GM13976 (cell line): ENCODE measurements around the gene SHLD1.
"Not testable (repeated sequence)": the region's sequence is repeated elsewhere in the genome, so short reads cannot be mapped to it uniquely, and the experiment has no call there.

ENCODE experiments used
- DNase-seq: peaks from one replicate; pipeline ENCODE4 v3.0.0; 2012; ENCODE audit warnings: low spot score
- in situ Hi-C: fragments of 300-500 bp; cut with MboI; formaldehyde crosslinking; loops from one replicate; pipeline ENCODE4 v1.12.0; 2022; ENCODE audit warnings: low sequenced_read_pairs, mixed read lengths, inconsistent platforms; ENCODE audit not compliant: unreplicated experiment
- TF ChIP-seq, protein P1 (sequence below): IDR thresholded peaks from 2 replicates; pipeline ENCODE4 v1.5.1; 2012; ENCODE audit warnings: borderline replicate concordance, mild to moderate bottlenecking; ENCODE audit not compliant: insufficient read depth; ENCODE audit errors: extremely low read depth, missing control alignments, control extremely low read depth

SHLD1 gene

DNA sequence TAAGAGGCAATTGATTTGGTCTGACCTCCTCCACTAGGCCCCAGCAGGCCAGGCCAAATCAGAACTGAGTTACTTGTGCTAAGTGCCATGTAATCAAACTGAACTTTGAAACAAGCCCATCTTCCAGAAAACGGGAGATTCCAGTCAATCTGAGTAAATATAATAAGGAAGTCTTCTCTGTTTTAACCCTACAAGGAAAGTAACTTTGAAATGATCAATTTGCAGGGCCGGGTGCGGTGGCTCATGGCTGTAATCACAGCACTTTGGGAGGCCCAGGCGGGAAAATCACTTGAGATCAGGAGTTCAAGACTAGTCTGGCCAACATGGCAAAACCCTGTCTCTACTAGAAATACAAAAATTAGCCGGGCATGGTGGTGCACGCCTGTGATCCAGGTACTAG is 2.0 kb upstream of the SHLD1 start:
- TF ChIP-seq, protein P1, sequence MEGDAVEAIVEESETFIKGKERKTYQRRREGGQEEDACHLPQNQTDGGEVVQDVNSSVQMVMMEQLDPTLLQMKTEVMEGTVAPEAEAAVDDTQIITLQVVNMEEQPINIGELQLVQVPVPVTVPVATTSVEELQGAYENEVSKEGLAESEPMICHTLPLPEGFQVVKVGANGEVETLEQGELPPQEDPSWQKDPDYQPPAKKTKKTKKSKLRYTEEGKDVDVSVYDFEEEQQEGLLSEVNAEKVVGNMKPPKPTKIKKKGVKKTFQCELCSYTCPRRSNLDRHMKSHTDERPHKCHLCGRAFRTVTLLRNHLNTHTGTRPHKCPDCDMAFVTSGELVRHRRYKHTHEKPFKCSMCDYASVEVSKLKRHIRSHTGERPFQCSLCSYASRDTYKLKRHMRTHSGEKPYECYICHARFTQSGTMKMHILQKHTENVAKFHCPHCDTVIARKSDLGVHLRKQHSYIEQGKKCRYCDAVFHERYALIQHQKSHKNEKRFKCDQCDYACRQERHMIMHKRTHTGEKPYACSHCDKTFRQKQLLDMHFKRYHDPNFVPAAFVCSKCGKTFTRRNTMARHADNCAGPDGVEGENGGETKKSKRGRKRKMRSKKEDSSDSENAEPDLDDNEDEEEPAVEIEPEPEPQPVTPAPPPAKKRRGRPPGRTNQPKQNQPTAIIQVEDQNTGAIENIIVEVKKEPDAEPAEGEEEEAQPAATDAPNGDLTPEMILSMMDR, result no peak
- in situ Hi-C loops, result no loop called here
- no peak for DNase-seq

GRCh38 chr20:5749512-5749951 is 669 bp upstream of the SHLD1 start:
- DNase-seq, in situ Hi-C loops: not testable (repeated sequence)

GRCh38 chr20:5751856-5752255 is 1.7 kb downstream of the SHLD1 start:
- DNase-seq, result no peak
- in situ Hi-C loops, result no loop called here
- TF ChIP-seq, protein P1, result no peak

DNA sequence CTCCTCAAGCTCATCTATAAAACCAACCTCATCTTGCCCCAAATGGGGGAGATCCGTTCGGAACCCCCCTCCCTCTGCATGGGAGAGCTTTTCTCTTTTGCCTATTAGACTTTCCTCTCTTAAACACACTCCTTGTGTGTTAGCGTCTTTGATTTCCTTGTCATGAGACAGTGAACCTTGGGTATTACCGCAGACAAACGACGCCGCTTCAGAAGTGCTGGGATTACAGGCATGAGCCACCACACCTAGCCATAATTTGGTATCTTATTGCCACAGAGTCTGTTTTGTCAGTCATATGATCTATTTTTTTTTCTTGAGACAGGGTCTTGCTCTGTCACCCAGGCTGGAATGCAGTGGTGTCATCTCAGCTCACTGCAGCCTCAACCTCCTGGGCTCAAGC is 3.6 kb downstream of the SHLD1 start:
- TF ChIP-seq, protein P1, result no peak

GRCh38 chr20:5757949-5758348 is 7.7 kb downstream of the SHLD1 start:
- DNase-seq, result no peak
- TF ChIP-seq, protein P1, result no peak
- in situ Hi-C loops, result no loop called here

More for the DNA sequence above, 3.6 kb downstream of the SHLD1 start:
- in situ Hi-C loops, result no loop called here
- DNase-seq, result no peak

DNA sequence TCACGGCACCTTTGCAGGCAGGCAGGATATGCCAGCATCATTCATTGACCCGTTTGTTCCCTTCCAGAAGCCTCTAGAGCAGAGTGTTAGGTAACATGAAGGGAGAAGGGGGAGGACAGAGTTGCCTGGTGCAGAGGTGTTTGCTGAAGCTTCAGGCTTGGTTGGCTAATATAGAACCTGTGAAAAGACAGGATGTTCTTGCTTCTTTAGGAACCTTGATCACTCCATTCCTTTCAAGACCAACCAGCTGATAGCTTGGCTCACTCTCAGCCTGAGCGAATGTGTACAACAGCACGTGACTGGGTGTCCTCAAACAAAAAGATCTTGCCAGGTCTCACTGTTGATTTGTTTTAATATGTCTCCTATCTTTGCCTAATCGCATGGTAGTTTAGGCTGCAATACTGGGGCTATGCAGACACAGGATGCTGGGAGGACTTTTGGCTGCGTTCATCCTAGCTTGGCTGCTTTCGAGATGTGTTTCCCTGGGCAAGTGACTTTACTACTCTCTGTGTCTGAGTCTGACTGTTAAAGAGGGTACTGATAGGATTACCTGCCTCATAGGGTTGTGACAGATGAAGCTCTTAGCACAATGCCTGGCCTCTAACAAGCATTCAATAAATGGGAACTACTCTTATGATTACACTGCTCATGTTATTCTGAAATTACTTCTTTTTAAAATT is 16.0 kb downstream of the SHLD1 start:
- DNase-seq, result no peak
- in situ Hi-C loops, result no loop called here
- TF ChIP-seq, protein P1, result no peak

GRCh38 chr20:5767493-5768098 is 17.4 kb downstream of the SHLD1 start:
- DNase-seq, result no peak
- in situ Hi-C loops, result no loop called here
- TF ChIP-seq, protein P1, result no peak
